OCI-LY7 (cell line): Measurements from ENCODE around the gene ACADVL. TPM values are rescaled to one million over a fixed set of nuclear protein-coding genes. Genes with fewer than 3 reads are reported as not detected.

Source experiments
- BruUV-seq: library from RNA; stranded (reverse); fragments of 400-500 nt; replicated peaks from 2 replicates; lab custom pipeline; 2021; lab: Mats Ljungman, UMichigan
- CTCF ChIA-PET: fragments of 300-600 bp; sonication (Branson Sonifier 250); formaldehyde crosslinking; loops from one replicate; lab custom pipeline; 2022; ENCODE audit warnings: antibody characterized with exemption; ENCODE audit not compliant: unreplicated experiment; lab: Charles Lee
- POLR2A ChIA-PET: fragments of 300-600 bp; sonication (Branson Sonifier 250); formaldehyde crosslinking; loops from one replicate; lab custom pipeline; 2022; ENCODE audit warnings: antibody characterized with exemption; lab: Charles Lee
- DNase-seq: peaks from one replicate; pipeline ENCODE4 v3.0.0-alpha.2; 2015; ENCODE audit warnings: low spot score
- H2AFZ ChIP-seq: fragments of 200-600 bp; sonication (generic), shearing (Covaris generic); 2 replicates; pipeline ENCODE4 v1.6.1; 2014; ENCODE audit warnings: mild to moderate bottlenecking, antibody characterized with exemption, low read length, moderate library complexity
- H3K27ac ChIP-seq: fragments of 200-600 bp; sonication (generic); 2 replicates; pipeline ENCODE4 v1.5.1; 2014; ENCODE audit warnings: mixed run types, low read depth, mild to moderate bottlenecking, moderate library complexity, low read length, inconsistent platforms; ENCODE audit not compliant: poor library complexity, severe bottlenecking
- H3K36me3 ChIP-seq: fragments of 200-600 bp; sonication (generic); 2 replicates; pipeline ENCODE4 v1.6.1; 2014; ENCODE audit warnings: mild to moderate bottlenecking, antibody characterized with exemption, low read length, moderate library complexity, mixed read lengths; ENCODE audit not compliant: insufficient read depth
- H3K4me1 ChIP-seq: fragments of 200-600 bp; sonication (generic); 2 replicates; pipeline ENCODE4 v1.5.1; 2014; ENCODE audit warnings: mild to moderate bottlenecking, low read length; ENCODE audit not compliant: insufficient read depth, poor library complexity, severe bottlenecking
- H3K4me2 ChIP-seq: fragments of 200-600 bp; sonication (generic); 2 replicates; pipeline ENCODE4 v1.6.1; 2014; ENCODE audit warnings: mild to moderate bottlenecking, low read length
- H3K4me3 ChIP-seq: fragments of 200-600 bp; sonication (generic); 2 replicates; pipeline ENCODE4 v1.5.1; 2014; ENCODE audit warnings: mild to moderate bottlenecking, low read depth, low read length; ENCODE audit not compliant: poor library complexity, severe bottlenecking
- H3K79me2 ChIP-seq: fragments of 200-600 bp; sonication (generic); 2 replicates; pipeline ENCODE4 v1.6.1; 2016; ENCODE audit warnings: low read depth, mild to moderate bottlenecking, low read length, moderate library complexity, mixed read lengths; ENCODE audit not compliant: insufficient read depth
- H3K9me2 ChIP-seq: fragments of 200-600 bp; sonication (generic); 2 replicates; pipeline ENCODE4 v1.6.1; 2016; ENCODE audit warnings: mild to moderate bottlenecking, low read length, mixed read lengths; ENCODE audit not compliant: insufficient read depth
- H3K9me3 ChIP-seq: fragments of 200-600 bp; sonication (generic); 2 replicates; pipeline ENCODE4 v1.6.1; 2014; ENCODE audit warnings: mild to moderate bottlenecking, mixed run types, low read length, mixed read lengths
- H4K20me1 ChIP-seq: fragments of 200-600 bp; sonication (generic); 2 replicates; pipeline ENCODE4 v1.6.1; 2014; ENCODE audit warnings: mild to moderate bottlenecking, antibody characterized with exemption, low read length, moderate library complexity, mixed read lengths; ENCODE audit not compliant: insufficient read depth
- EZH2phosphoT487 ChIP-seq: fragments of 200-600 bp; sonication (generic); IDR thresholded peaks from 2 replicates; pipeline ENCODE4 v1.6.1; 2018; ENCODE audit warnings: low read depth, borderline replicate concordance, mild to moderate bottlenecking, mixed run types, antibody characterized with exemption, low read length, moderate library complexity, mixed read lengths
- intact Hi-C: fragments of 100-400 bp; cut with micrococcal nuclease; formaldehyde crosslinking; loops from one replicate; pipeline ENCODE4 v1.10.0; 2022; ENCODE audit not compliant: unreplicated experiment
- total RNA-seq, 2 experiments: library from RNA; depleted of rRNA in 1 of 2; stranded (reverse); fragments of >200 nt in 1 of 2; shearing (Covaris generic) in 1 of 2; gene quantifications; 2 replicates each; pipeline ENCODE4 v1.2.3, GENCODE V29; 2014 to 2022
- TF ChIP-seq, protein P1 (sequence below): fragments of 200-600 bp; sonication (generic); conservative IDR thresholded peaks from 2 replicates; pipeline ENCODE4 v1.5.1; 2014; ENCODE audit warnings: mild to moderate bottlenecking, antibody characterized with exemption, low read length, moderate library complexity, mixed read lengths

The ACADVL gene
- total RNA-seq, 2 experiments from 2014 or later, result 204 to 297 TPM

DNA sequence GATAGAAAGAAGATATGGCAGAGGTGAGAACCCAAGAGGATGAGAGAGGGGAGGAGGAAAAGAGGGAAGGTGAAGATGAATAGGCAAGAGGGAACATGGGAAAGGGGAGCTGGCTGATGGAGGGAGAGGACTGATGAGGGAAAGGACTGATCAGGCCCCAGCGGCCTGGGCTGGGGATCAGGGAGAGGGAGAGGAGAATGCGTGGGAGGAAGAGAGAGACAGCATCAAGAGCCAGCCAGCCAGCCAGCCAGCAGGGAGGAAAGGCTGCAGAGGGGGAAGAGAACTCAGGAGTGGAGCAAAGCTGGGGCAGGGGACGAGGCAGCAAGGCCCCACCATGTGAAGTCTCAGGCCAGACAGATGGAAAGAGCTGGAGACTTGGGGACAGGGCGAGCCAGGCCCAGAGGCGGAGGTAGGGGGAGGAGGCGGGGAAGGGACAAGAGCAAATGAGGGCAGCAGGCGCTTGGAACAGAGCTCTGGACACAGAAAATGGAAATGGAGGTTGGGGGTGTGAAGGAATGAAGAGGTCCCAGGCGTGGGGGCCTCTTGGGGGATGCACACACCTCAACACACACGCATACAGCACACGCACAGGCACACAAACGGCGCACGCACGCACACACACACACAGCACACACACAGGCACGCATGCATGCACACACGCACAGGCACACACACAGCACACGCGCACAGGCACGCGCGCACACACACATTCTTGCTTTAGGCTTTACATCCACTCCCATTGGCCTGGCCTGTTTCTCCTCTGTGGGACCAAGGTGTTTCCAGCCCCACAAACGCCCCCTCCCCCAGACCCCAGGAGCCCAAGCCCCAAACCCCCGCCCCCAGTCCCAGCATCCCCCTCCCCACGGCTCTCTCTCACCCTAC lies 12.4 kb upstream of the ACADVL start:
- intact Hi-C loops, result no loop called here

DNA sequence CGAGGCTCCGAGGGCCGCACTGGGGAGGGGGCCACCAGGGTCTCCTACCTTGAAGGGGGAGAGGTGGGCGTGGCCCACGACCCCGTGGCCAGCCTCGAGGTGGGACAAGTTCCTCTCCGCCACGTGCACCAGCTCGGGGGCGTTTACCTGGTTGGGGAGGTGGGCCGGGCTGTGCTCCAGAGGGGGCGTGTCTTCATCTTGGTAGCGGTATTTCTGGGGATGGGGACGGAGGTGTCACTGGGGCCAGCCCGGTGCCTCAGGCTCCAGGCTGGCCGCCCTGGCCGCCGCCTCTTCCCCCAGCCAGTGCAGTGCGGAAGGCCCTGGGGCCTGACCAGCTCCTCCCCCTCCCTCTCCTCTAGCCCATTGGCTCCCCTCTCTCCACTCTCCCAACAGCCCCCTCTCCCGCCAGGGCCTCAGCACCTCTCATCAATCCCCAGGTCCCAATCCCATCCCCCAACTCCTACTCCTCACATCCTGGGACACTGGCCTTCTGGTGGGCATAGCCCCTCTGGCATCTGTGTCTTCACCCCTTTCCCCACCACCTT lies 11.6 kb upstream of the ACADVL start:
- TF ChIP-seq, protein P1, sequence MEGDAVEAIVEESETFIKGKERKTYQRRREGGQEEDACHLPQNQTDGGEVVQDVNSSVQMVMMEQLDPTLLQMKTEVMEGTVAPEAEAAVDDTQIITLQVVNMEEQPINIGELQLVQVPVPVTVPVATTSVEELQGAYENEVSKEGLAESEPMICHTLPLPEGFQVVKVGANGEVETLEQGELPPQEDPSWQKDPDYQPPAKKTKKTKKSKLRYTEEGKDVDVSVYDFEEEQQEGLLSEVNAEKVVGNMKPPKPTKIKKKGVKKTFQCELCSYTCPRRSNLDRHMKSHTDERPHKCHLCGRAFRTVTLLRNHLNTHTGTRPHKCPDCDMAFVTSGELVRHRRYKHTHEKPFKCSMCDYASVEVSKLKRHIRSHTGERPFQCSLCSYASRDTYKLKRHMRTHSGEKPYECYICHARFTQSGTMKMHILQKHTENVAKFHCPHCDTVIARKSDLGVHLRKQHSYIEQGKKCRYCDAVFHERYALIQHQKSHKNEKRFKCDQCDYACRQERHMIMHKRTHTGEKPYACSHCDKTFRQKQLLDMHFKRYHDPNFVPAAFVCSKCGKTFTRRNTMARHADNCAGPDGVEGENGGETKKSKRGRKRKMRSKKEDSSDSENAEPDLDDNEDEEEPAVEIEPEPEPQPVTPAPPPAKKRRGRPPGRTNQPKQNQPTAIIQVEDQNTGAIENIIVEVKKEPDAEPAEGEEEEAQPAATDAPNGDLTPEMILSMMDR, result no peak
- no peak for TF ChIP-seq EZH2phosphoT487
- intact Hi-C loops, result no loop called here
- no TSS peak for BruUV-seq
- Histone ChIP-seq H3K36me3 (peaks cover 6% of the 10 kb centered on the region; the same call in 1 of the 2 replicates), H4K20me1 (no peaks in the 10 kb centered on the region), H2AFZ (no peak overlapping the region), H3K27ac (no peak overlapping the region), H3K79me2 (peaks cover 10% of the 10 kb centered on the region; the same call in 1 of the 2 replicates), H3K9me2 (no peaks in the 10 kb centered on the region), H3K4me2 (no peak overlapping the region), H3K4me1 (peaks cover 23% of the 10 kb centered on the region), H3K4me3 (no peak overlapping the region), H3K9me3 (no peaks in the 10 kb centered on the region)
- ChIA-PET POLR2A (no interaction called here), CTCF (no interaction called here)
- DNase-seq, result no peak

More for the DNA sequence above, 12.4 kb upstream of the ACADVL start:
- no peak for DNase-seq
- H3K4me2 ChIP-seq, result no peak overlapping the region
- peaks cover 6% of the 10 kb centered on the region; the same call in 1 of the 2 replicates for H3K79me2 ChIP-seq
- H3K4me1 ChIP-seq, result peaks cover 23% of the 10 kb centered on the region
- no TSS peak for BruUV-seq
- ChIA-PET POLR2A (no interaction called here), CTCF (no interaction called here)
- peaks cover 14% of the 10 kb centered on the region; the same call in 1 of the 2 replicates for H3K36me3 ChIP-seq
- no peaks in the 10 kb centered on the region for H4K20me1 ChIP-seq
- H3K9me2 ChIP-seq, result no peaks in the 10 kb centered on the region
- no peak overlapping the region for H2AFZ ChIP-seq
- no peak overlapping the region for H3K4me3 ChIP-seq
- no peaks in the 10 kb centered on the region for H3K9me3 ChIP-seq
- H3K27ac ChIP-seq, result no peak overlapping the region
- no peak for TF ChIP-seq EZH2phosphoT487
- TF ChIP-seq, protein P1, result no peak
